Activated CD8-positive, alpha-beta memory T cell treated with anti-CD3 and anti-CD28 coated beads, Interleukin-2, amount 50 U/mL, for 24 hours (primary cell): Measurements from ENCODE around the gene UBA5.

Experiments used
- DNase-seq: peaks from one replicate; pipeline ENCODE4 v3.0.0-alpha.2; 2020; ENCODE audit errors: extremely low read depth

The UBA5 gene

DNA sequence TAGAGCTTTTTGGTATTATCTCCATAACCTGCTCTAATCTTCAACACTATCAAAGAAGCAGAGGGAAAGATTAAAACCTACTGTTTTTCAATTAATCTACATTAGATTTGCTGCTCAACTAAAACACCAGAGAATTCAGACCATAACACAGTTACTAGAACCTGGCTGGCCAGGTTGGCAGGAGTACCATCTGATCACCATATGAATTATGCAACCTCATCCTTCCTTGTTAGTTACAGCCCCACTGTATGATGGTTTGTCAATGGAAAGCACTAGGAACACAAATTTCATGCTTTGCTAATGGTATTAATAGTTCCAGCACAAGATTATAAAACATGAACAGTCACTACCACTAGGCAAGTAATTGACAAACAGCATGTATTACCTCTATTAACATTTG, 56.2 kb downstream of the UBA5 start:
- no peak for DNase-seq

DNA sequence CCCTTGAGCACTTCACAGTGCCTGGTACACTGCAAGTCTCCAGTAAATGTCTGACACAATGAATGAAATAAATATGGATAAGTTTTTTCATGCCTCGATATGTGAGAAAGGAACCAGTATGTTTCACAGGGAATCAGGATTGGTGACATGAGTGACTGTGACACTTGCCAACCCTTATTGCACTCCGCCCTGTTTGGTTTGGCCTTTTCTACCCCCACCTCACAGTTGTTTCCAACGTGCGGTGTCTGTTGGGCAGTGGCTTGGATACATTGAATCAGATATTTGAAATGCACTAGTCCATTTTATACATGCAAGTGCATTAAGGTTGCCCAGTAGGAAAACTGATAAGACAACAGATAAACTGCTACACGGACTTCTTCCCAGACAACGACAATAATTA, 60.1 kb downstream of the UBA5 start:
- no peak for DNase-seq

DNA sequence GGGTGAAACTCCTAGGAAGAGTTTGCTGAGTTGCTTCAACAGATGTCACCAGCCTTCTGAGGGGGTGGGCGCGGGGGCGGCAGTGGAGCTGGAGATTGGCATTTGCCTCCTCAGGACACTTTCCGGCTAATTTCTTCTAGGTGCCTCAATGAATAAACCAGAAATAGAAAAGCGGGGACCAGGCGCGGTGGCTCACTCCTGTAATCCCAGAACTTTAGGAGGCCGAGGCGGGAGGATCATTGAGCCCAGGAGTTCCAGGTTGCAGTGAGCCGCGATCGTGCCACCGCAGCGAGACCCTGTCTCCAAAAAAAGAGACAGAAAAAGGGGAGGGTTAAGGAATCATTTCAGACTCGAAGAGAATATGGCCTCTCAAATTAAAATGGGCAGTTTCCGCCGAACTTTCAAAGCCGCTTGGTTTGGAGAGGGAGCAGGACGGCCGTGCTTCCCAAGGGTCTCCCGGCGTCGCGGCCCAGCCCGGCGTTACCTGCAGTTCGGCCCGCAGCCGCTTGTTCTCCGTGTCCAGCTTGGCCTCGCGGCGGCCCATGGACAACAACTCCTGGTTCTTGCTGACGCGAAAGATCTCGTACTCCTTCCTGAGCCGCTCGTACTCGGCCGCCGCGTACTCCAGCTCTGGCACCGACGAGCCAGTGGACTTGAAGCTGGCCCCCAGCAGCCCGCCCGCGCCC, 61.5 kb downstream of the UBA5 start:
- no peak for DNase-seq

DNA sequence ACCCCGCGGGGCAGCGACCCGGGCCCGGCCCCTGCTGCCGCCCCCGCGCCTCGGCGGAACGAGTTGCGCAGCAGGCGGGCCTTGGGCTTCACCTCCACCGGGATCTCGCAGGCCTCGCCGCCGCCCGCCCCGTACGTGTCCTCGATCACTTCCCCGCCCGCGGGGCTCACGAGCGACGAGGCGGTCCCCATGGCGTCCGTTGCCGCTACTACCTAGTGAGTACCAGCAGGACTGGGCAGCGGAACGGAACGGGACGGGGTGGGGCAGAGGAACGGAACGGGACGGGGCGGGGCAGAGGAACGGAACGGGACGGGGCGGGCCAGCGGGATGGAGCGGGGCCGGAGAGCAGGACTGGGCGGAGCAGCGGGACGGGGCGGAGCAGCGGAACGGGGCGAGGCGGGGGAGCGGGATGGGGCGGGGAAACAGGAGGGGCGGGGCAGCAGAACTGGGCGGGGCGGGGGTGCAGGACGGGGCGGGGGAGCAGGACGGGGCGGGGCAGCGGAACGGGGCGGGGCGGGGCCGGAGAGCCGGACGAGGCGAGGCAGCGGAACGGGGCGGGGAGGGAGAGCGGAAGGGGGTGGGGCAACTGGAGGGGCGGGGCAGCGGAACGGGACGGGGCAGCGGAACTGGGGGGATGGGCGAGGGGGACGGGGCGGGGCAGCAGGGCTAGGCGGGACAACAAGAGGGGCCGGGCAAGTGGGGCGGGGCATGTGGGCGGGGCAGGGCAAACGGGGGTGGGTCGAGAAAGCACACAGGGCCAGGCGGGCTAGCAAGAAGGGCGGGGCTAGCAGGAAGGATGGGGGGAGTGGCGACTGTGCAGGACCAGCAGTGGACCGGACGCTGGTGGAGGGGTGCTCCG, 62.3 kb downstream of the UBA5 start, which contains the start of gene NPHP3:
Gene NPHP3, minus strand, starts transcription at position 245 of the 859 bp plus-strand sequence. Its CDS starts 54 bp downstream, at position 191.
- peak; percentile 90 for DNase-seq

- DNase-seq: no peak
Measured at GRCh38 chr3:132723024-132723950, 63.2 kb downstream of the UBA5 start.

GRCh38 chr3:132726341-132726823, 66.3 kb downstream of the UBA5 start:
- no peak for DNase-seq
